Measurements from ENCODE around the gene TSKU.

DNA sequence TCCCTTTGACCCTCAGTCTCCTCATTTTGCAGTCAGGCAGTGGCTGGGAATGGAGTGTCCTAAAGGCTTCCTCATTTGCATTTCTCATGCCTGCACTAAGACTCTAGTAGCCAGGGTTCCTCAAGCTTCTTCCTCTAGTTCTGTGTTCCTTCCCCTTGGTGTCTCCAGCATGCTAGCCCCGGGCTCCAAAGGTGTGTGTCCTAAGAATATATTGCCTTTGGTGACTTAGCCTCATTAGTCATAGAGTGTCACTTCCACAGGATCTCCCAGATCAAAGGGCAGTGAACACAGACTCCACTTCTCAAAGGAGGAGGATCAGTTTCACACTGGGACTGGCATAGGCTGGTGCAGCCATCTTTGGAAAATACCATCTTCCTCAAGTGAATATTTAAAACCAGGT is 56.2 kb downstream of the TSKU start:
- TF ChIP-seq, protein P1, sequence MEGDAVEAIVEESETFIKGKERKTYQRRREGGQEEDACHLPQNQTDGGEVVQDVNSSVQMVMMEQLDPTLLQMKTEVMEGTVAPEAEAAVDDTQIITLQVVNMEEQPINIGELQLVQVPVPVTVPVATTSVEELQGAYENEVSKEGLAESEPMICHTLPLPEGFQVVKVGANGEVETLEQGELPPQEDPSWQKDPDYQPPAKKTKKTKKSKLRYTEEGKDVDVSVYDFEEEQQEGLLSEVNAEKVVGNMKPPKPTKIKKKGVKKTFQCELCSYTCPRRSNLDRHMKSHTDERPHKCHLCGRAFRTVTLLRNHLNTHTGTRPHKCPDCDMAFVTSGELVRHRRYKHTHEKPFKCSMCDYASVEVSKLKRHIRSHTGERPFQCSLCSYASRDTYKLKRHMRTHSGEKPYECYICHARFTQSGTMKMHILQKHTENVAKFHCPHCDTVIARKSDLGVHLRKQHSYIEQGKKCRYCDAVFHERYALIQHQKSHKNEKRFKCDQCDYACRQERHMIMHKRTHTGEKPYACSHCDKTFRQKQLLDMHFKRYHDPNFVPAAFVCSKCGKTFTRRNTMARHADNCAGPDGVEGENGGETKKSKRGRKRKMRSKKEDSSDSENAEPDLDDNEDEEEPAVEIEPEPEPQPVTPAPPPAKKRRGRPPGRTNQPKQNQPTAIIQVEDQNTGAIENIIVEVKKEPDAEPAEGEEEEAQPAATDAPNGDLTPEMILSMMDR (IDR thresholded peaks at IDR 0.05): no peak
- TF ChIP-seq RFX5 (IDR thresholded peaks at IDR 0.05; ENCODE audit: low read length) (no peak), POLR2AphosphoS5 (IDR thresholded peaks at IDR 0.05; ENCODE audit: low read depth, low read length) (no peak), GATA2 (CRISPR knock-in tag; IDR thresholded peaks at IDR 0.05) (no peak), TAF1 (IDR thresholded peaks at IDR 0.05; ENCODE audit: borderline replicate concordance, low read depth, low read length) (no peak), YY1 (IDR thresholded peaks at IDR 0.05; ENCODE audit: low read depth) (no peak)
- TF ChIP-seq, protein P2, sequence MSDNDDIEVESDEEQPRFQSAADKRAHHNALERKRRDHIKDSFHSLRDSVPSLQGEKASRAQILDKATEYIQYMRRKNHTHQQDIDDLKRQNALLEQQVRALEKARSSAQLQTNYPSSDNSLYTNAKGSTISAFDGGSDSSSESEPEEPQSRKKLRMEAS (IDR thresholded peaks at IDR 0.05; ENCODE audit: low read depth): no peak
- TF ChIP-seq, protein P3, sequence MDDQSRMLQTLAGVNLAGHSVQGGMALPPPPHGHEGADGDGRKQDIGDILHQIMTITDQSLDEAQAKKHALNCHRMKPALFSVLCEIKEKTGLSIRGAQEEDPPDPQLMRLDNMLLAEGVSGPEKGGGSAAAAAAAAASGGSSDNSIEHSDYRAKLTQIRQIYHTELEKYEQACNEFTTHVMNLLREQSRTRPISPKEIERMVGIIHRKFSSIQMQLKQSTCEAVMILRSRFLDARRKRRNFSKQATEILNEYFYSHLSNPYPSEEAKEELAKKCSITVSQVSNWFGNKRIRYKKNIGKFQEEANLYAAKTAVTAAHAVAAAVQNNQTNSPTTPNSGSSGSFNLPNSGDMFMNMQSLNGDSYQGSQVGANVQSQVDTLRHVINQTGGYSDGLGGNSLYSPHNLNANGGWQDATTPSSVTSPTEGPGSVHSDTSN (IDR thresholded peaks at IDR 0.05): no peak
- TF ChIP-seq, protein P4, sequence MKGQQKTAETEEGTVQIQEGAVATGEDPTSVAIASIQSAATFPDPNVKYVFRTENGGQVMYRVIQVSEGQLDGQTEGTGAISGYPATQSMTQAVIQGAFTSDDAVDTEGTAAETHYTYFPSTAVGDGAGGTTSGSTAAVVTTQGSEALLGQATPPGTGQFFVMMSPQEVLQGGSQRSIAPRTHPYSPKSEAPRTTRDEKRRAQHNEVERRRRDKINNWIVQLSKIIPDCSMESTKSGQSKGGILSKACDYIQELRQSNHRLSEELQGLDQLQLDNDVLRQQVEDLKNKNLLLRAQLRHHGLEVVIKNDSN (IDR thresholded peaks at IDR 0.05; ENCODE audit: borderline replicate concordance, low read depth): no peak

Measured in SK-N-SH (cell line).